ENCODE results near the gene SLC12A6. TPM values are rescaled to one million over a fixed set of nuclear protein-coding genes. Genes with fewer than 3 reads are reported as not detected.

Gene SLC12A6
- total RNA-seq, 1 experiment from 2014 or later: 15.1 TPM

DNA sequence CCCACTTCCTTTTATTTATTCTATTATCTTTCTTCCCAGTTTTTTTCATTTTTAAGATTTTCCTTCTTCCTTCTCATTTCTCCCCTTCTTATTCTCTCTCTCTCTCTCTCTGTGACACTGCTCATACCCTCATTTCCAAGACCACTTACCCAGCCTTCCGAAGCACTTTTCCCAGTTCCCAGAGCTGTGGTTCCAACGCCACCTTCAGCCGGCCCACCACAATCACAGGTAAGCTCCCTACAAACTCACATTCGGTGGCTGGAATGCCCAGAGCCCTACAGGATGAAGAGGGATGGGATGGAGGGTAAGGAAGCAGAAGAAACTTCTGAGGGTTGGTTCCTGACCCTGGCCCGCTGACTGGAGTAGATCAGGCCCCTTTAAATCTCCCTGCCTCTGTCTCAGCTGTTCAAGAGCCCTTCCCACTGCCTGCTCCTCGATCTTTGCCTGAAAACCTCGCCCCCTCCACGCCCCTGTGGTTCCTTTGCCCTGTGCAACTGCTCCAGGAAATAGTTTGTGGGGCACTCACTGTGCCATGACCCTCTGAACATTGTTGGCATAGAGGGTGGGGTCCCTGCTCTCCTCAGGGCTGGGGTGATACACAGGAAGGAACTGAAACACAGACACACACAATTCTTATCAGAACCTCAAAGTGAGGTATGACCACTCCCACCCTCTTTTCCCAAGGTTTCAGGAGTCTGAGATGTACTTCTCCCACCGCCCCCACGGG lies 24.6 kb upstream of the SLC12A6 start:
- no peaks in the 10 kb centered on the region for H3K9me3 ChIP-seq (ENCODE audit: control insufficient read depth in 1 of 2, insufficient read depth in 1 of 2, low read depth in 1 of 2, low read length in 2 of 2)
- DNase-seq (ENCODE audit: low read depth, low spot score) (no peak), ATAC-seq (no peak)
- TF ChIP-seq YY1 (IDR thresholded peaks at IDR 0.05; ENCODE audit: extremely low read depth, insufficient replicate concordance, low read depth, low read length) (no peak), CTCF (IDR thresholded peaks at IDR 0.05 in 2 of 3, conservative IDR thresholded peaks at IDR 0.05 in 1 of 3; ENCODE audit: borderline replicate concordance in 1 of 3, insufficient read depth in 1 of 3, low read depth in 2 of 3, low read length in 2 of 3) (no peak), SIN3A (IDR thresholded peaks at IDR 0.05; ENCODE audit: low read depth) (no peak), TCF7L2 (IDR thresholded peaks at IDR 0.05; ENCODE audit: borderline replicate concordance, extremely low read depth, insufficient read depth, insufficient read length) (no peak), EZH2 (IDR thresholded peaks at IDR 0.05) (no peak), RAD21 (IDR thresholded peaks at IDR 0.05; ENCODE audit: low read depth) (no peak), FOSL1 (IDR thresholded peaks at IDR 0.05; ENCODE audit: low read depth) (no peak), MAX (IDR thresholded peaks at IDR 0.05) (no peak)
- TF ChIP-seq, protein P1, sequence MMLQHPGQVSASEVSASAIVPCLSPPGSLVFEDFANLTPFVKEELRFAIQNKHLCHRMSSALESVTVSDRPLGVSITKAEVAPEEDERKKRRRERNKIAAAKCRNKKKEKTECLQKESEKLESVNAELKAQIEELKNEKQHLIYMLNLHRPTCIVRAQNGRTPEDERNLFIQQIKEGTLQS (IDR thresholded peaks at IDR 0.05): no peak
- TF ChIP-seq, protein P2, sequence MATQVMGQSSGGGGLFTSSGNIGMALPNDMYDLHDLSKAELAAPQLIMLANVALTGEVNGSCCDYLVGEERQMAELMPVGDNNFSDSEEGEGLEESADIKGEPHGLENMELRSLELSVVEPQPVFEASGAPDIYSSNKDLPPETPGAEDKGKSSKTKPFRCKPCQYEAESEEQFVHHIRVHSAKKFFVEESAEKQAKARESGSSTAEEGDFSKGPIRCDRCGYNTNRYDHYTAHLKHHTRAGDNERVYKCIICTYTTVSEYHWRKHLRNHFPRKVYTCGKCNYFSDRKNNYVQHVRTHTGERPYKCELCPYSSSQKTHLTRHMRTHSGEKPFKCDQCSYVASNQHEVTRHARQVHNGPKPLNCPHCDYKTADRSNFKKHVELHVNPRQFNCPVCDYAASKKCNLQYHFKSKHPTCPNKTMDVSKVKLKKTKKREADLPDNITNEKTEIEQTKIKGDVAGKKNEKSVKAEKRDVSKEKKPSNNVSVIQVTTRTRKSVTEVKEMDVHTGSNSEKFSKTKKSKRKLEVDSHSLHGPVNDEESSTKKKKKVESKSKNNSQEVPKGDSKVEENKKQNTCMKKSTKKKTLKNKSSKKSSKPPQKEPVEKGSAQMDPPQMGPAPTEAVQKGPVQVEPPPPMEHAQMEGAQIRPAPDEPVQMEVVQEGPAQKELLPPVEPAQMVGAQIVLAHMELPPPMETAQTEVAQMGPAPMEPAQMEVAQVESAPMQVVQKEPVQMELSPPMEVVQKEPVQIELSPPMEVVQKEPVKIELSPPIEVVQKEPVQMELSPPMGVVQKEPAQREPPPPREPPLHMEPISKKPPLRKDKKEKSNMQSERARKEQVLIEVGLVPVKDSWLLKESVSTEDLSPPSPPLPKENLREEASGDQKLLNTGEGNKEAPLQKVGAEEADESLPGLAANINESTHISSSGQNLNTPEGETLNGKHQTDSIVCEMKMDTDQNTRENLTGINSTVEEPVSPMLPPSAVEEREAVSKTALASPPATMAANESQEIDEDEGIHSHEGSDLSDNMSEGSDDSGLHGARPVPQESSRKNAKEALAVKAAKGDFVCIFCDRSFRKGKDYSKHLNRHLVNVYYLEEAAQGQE (IDR thresholded peaks at IDR 0.05; ENCODE audit: low read depth): no peak
- no peak overlapping the region for H3K27ac ChIP-seq (ENCODE audit: low read depth, low read length)
- no peak overlapping the region for H2AFZ ChIP-seq (ENCODE audit: low read depth, low read length, poor library complexity, severe bottlenecking)
- no TSS peak for BruUV-seq (replicated peaks)
- ChIA-PET RAD21 (ENCODE audit: low non-redundant PET in 1 of 2, low total read pairs in 2 of 2, uncharacterized antibody in 2 of 2, unreplicated experiment in 2 of 2) (no interaction called here), CTCF (no interaction called here), POLR2A (no interaction called here)
- no peaks in the 10 kb centered on the region; the same call in 1 of the 2 replicates for H4K20me1 ChIP-seq (ENCODE audit: insufficient read depth)
- intact Hi-C loops (cut with micrococcal nuclease): loop anchor here (10.0 kb wide), 3 partner anchors 47 to 297 kb away; partner anchors contain the start of gene EMC4
- H3K27me3 ChIP-seq (ENCODE audit: insufficient read depth, low read length): no peaks in the 10 kb centered on the region
- peaks cover 18 to 36% of the 10 kb centered on the region in 2 experiments; a peak in 3 of 4 replicates for H3K36me3 ChIP-seq (ENCODE audit: control insufficient read depth in 1 of 2, insufficient read depth in 2 of 2, low read length in 2 of 2)
- H3K4me1 ChIP-seq (ENCODE audit: control insufficient read depth in 1 of 2, insufficient read depth in 2 of 2, low read length in 2 of 2): peaks cover 17 to 43% of the 10 kb centered on the region in 2 experiments
- peaks cover 21% of the 10 kb centered on the region for H3K79me2 ChIP-seq (ENCODE audit: insufficient read depth, low read length)
- no peak overlapping the region for H3K4me2 ChIP-seq (ENCODE audit: low read length)
- H3K4me3 ChIP-seq (replicated peaks in 1 of 2; ENCODE audit: low read depth in 1 of 2, low read length in 2 of 2): no peak overlapping the region
- no peak overlapping the region for H3K9ac ChIP-seq (ENCODE audit: low read length)
- no peaks in the 10 kb centered on the region for H3K9me2 ChIP-seq (ENCODE audit: insufficient read depth)
